GM10847 (cell line): Measurements from ENCODE around the gene ACTR6.

Source experiments
- POLR2A ChIP-seq: IDR thresholded peaks from 2 replicates; pipeline ENCODE4 v1.6.1; 2011; ENCODE audit not compliant: insufficient read length; ENCODE audit errors: extremely low read depth

ACTR6 gene

DNA sequence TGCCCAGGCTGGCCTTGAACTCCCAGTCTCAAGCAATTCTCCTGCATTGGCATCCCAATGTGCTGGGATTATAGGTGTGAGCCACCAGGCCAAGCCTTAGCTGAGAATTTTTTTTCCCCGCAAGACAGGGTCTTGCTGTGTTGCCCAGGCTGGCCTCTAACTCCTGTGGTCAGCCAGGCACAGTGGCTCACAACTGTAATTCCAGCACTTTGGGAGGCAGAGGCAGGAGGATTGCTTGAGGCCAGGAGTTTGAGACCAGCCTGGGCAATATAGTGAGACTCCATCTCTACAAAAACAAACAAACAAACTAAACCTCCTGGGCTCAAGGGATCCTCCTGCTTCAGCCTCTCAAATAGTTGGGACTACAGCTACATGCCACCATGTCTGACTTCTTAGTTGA lies 39.0 kb downstream of the ACTR6 start:
- TF ChIP-seq POLR2A, result no peak

DNA sequence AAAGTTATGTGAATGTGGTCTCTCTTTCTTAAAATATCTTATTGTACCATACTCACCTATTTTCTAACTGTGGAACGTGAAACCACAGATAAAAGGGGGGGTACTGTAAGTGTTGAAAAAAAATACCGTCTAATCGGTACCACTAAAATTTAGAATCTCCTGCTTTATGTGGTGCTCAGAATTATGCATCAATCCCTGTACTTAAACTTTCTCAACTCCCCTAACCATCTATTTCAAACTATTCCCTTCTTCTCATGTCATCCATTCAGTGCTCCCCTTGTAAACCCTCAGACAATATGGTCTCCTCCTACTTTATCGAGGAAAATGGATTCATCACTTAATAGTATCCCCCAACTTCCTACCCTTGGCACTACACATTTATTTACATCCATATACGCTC lies 42.5 kb downstream of the ACTR6 start:
- no peak for TF ChIP-seq POLR2A

DNA sequence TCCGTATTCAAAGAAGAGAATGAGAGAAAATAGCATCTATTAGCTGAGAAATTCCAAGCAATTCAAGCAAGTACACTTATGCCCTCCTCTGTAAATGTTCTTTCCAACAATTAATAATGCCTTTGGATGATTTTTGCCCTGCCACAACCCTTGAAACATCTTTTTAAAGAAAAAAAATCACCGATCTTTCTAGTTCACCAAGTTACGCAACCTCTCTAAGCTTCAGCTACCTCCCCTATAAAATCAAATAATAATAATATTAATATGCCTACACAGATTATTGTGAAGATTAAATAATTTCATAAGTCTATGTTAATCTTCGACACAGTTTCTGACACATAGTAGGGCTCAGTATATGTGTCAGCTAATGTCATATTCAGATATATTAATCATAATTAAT lies 47.1 kb downstream of the ACTR6 start:
- no peak for TF ChIP-seq POLR2A

DNA sequence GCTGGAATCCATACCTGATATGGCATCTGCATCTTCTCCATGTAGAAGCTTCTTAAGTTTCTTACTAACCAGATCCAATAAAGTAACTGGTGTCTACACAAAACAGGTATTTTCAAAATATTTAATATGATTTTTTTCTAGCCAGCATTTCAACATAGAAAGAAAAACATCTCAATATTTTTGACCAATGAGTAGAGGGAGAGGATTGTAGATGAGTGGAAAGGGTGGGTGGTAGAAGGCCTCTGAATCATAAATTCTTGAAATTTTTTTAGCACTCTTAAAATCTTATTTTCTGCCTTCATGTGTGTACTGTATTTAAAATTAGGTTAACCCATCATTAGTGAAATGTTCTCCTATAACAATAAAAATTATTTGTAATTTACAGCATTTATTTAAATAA lies 48.3 kb downstream of the ACTR6 start:
- no peak for TF ChIP-seq POLR2A

DNA sequence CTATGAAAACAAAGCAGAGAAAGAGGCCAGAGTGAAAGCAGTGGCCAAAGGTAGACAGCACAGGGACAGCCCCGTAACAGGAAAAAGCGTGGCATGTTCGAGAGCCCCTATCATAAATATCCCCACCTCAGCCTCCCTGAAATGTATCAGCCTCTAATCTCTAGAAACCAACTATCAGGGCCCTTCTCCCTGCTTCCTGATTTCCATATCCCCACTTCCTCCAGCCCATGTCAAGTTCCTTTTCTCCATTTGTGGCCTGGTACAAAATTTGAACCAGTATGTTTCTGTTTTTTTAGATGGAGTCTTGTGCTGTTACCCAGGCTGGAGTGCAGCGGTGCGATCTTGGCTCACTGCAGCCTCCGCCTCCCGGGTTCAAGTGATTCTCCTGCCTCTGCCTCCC lies 49.3 kb downstream of the ACTR6 start:
- no peak for TF ChIP-seq POLR2A

DNA sequence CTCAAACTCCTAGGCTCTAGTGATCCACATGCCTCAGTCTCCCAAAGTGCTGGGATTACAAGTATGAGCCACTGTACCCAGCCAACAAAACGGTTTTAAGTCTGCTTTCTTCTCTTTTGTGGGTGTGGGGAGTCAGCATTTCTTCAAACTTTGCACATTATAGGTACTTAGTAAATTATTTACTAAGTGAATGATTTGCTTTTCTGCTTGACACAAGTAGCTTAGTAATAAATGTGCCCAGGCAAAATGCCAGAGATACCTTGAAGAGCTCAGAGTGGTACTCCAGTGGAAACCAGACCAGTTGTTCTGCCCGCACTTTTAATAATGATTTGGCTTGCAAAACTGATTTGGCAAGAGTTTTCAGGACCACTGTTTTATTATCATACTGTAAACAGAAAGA lies 51.3 kb downstream of the ACTR6 start:
- no peak for TF ChIP-seq POLR2A

DNA sequence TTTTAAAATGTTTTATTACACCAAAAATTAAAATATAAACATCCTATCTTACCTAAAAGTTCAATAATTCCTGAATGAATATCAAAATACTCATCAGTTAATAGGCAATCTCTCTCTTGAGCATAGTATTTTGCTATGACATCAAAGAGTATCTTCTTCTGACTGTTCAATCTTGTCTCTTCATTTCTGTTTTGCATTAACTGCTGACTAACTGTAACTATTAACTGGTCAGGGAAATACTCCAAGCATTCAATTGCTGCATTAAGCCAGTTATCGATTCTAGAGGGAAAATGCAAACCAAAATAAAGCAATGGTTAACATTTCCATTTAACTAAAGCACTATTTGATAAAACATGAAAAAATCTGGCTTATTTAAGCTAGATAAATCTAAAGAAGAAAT lies 52.8 kb downstream of the ACTR6 start:
- no peak for TF ChIP-seq POLR2A

DNA sequence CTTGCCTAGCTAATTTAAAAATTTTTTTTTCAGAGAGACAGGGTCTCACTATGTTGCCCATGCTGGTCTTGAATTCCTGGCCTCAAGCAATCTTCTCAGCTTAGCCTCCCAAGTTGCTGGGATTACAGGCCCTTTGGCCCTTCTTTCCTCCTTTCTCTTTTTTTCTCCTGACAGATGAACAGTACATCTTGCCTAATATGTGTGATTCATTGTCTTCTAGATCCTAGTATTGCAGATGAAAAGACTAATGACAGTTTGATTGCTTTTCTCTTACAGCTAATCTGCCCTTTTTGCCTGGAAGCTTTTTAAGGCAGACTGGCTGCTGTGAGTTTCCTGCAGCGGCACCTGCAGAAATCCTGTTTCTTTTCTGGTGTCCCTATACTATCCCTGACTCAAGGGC lies 54.3 kb downstream of the ACTR6 start:
- no peak for TF ChIP-seq POLR2A

DNA sequence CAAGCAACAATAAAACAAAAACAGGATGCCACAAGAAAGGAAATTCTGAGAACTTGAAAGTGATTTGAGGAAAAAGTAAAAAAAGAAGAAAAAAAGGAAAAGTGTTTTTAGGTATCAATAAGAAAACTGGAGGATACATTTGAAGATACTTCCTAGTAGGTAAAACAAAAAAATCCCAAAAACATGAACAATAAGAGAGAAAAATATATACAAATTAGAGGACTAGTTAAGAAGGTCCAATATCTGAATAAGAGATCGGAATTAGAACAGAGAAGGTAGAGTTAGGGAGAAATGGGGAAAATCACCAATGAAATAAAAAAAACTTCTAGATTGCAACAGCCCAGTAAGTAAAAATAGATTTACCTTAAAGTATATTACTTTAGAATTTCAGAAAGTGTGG lies 57.5 kb downstream of the ACTR6 start:
- no peak for TF ChIP-seq POLR2A

DNA sequence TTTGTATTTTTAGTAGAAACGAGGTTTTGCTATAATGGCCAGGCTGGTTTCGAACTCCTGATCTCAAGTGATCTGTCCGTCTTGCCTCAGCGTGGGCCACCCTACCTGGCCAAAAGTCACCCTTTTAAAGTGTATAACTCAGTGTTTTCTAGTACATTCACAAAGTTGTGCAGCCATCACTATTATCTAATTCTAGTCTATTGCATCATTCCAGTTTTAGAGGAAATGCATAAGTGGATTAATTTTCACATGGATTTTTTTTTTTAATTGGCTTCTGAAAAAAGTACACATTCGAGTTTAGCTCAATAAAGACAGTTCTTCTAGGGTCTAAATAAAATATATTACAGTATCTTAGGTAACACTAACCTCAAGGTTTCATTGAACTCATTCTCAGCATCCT lies 62.5 kb downstream of the ACTR6 start:
- TF ChIP-seq POLR2A, result no peak

DNA sequence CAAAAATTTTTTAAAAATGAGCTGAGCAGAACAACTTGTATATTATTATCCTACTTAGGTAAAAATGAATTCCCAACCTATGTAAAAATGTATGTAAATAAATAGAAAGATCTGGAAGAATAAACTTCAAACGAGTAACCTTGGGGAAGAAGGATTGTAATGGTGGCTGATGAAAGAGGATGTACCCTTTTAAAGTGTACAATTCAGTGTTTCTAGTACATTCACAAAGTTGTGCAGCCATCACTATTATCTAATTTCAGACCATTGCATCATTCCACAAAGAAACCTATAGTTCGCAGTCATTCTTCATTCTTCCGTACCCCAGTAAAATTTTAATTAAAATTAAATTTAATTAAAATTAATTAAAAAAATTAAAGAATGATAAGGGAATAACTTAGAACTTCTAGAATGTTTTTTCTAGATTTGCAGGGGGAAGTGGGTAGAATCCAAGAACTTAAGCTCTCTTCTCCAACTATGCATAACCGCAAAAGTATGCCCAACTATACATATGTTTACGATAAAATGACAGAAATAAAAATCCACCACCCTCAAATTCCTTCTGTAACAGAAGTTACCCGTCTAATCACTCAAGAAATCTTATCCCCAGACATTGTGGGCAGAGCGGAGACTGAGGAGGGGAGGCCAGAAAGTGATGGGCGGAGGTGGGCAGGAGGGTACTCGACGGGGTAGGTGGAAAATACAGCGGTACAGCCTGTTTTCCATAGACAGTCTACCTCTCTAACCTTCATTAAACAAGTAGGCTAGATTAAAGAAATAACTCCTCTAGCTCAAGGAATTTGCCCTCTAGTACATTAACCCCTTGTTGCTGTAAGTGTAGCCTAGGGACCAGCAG lies 65.3 kb downstream of the ACTR6 start:
- TF ChIP-seq POLR2A, result no peak

DNA sequence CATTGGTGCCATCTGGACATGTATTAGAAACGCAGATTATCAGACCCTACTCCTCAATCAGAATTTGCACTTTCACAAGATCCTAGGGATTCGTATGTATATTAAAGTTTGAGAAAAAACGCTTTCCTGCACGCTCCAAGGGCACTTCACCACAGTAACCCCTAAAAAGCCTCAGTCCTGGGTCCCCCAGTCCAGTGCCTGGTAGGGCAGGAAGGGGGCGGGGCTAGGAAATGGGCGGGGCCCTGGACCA lies 65.9 kb downstream of the ACTR6 start:
- no peak for TF ChIP-seq POLR2A

DNA sequence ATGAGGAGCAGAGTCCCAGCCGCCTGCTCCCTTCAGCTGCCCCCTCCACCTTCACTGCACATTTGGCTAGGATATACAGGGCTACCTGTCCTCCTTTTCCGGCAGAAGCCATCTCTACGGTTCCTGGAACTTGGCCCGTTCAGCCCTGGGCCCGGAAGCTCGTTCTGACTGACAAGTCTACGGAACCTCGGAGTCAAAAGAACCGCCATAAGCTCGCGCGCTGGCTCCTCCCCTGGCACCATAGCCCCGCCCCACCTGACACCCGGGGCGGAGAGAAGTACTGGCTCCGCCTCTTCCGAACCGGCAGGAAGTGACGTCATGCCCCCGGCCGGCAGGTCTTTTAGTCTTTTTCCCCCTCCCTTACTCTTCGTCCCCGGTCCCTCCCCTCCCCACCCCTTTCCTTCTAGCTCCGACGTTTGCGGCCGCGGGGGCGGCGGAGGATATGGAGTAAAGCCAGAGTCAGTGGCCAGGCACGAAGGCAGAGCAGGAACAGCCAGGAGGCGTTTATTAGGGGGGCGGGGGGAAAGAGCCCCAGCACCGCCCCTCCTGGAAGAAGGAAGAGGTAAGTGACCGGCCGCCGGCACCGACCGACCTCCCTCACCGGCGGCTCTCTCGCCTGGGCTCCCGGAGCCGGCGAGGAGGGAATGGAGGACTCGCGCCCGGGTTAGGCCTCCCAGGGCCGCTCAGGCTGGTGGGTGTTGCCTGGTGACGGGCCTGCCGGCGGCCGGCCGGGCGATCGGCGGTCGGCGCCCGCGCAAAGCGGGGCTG lies 66.4 kb downstream of the ACTR6 start, which contains the start of the genes DEPDC4 and SCYL2:
DEPDC4 (minus strand) TSS at position 245 of the 768 bp plus-strand sequence; CDS start at position 242, 3 bp downstream.
SCYL2 (plus strand) TSS at position 343 of the 768 bp plus-strand sequence. CDS start 15,794 bp downstream, outside the sequence.
- peak; percentile 36 for TF ChIP-seq POLR2A

DNA sequence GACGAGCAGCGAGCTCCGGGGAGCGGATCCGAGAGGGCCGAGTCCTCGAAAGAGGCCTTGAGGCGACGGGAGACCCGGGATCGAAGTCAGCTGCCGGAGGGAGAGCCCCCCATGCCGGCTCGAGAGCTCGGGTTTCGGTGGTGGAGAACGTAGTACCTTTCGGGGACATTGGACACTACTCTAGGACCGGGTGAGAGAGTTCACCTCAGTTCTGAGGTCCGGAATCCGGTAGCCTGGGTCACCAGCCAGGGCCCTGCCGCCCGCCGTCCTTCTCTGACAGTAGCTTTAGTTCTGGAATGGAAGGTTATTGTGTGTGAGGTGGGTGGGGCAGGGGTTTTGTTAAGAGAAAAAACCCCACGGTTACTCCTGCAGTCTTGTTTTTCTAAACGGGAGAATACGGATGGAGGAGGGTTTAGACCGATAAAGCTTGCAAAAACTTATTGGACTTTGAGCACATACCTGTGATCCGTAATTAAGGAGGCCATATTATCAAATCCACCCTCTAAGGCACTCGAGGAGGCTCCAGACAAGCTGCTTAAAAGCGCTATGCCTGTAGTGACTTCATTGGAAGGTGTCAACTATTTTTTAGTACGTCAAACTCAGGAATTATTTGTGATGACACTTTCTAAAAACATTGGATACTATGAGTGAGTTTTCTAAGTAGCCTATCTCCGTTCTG lies 67.1 kb downstream of the ACTR6 start:
- no peak for TF ChIP-seq POLR2A

DNA sequence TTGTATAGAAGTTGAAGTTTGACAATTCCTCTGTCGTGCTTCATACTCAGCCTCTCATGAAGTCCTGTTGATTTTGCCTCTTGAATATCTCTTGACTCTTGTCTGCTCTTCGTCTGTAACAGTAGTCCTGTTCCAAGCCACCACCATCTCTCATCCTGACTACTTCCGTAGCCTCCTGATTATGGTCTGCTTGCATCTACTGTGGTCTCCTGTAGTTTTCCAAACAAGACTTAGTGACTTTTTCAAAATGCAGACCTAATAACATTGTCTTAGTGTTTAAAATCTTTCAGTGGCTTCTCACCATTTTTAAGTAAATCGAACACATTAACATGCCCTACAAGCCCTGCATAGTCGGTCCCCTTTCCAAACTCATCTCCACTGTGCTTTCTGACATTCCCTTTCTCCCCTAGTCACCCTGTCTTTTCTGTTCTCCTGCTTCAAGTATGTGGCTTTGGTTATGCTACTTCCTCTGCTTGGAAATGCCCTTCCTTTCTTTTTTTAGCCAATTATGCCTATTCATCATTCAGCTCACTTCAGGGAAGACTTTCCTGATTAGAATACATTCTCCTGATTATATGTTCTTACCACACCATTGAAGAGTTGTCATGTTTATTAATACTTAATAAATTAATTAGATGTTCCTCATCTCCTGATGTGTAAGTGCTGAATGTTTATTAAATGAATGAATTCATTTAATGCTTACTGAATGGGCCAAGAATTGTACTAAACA lies 68.4 kb downstream of the ACTR6 start:
- TF ChIP-seq POLR2A, result no peak

DNA sequence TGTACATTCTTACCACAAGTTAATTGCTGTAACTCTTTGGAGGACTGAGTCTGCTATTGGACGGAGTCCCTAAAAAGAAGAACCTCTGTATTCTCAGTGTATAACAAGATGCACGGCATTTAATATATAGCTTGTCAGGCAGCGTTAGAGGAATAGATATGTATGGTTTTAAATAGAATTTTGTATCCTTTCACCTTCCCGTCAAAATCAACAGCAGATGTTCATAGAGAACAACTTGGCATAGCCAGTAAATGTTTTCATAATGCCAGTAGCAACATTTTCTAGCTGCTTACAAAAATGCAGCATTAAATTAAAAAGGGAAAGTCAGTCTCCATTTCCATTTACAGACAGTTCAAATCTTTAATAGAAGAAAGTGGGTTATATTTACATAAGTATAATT lies 73.2 kb downstream of the ACTR6 start:
- TF ChIP-seq POLR2A, result no peak
